Spleen (tissue), 11 donors: ENCODE results near the gene BRD3OS. TPM values are rescaled to one million over a fixed set of nuclear protein-coding genes. Genes with fewer than 3 reads are reported as not detected.

ENCODE experiments used
- DNase-seq: peaks from one replicate; pipeline ENCODE4 v3.0.0-alpha.2; 2020
- H3K27ac ChIP-seq, 8 donors: fragments of 200-600 bp; sonication (generic) in 7 of 8; 1 replicate in 4 of 8; 2 replicates in 4 of 8; pipeline versions ENCODE4 v1.5.0 to v1.8.0; 2016 to 2021; ENCODE audit warnings: inconsistent platforms in 4 of 8, mild to moderate bottlenecking in 4 of 8, moderate library complexity in 1 of 8
- H3K27me3 ChIP-seq, 7 donors: fragments of 200-600 bp; sonication (generic) in 6 of 7; replicated peaks in 1 of 7; 1 replicate in 4 of 7; 2 replicates in 3 of 7; pipeline versions ENCODE4 v1.5.0 to v1.8.0; 2016 to 2021; ENCODE audit warnings: inconsistent platforms in 3 of 7, mild to moderate bottlenecking in 1 of 7
- H3K36me3 ChIP-seq, 6 donors: fragments of 200-600 bp; sonication (generic) in 5 of 6; 1 replicate in 4 of 6; 2 replicates in 2 of 6; pipeline versions ENCODE4 v1.5.0 to v1.8.0; 2016 to 2021; ENCODE audit warnings: inconsistent platforms in 2 of 6
- H3K4me1 ChIP-seq, 6 donors: fragments of 200-600 bp; sonication (generic) in 5 of 6; 1 replicate in 3 of 6; 2 replicates in 3 of 6; pipeline versions ENCODE4 v1.5.0 to v1.8.0; 2016 to 2021; ENCODE audit warnings: inconsistent platforms in 3 of 6
- H3K4me3 ChIP-seq, 8 donors: fragments of 200-600 bp; sonication (generic) in 7 of 8; 1 replicate in 4 of 8; 2 replicates in 4 of 8; pipeline versions ENCODE4 v1.5.0 to v1.8.0; 2016 to 2021; ENCODE audit warnings: inconsistent platforms in 4 of 8, mild to moderate bottlenecking in 4 of 8, moderate library complexity in 2 of 8
- H3K9me3 ChIP-seq, 8 donors: fragments of 200-600 bp; sonication (generic) in 7 of 8; 1 replicate in 4 of 8; 2 replicates in 4 of 8; pipeline versions ENCODE4 v1.5.0 to v1.8.0; 2016 to 2021; ENCODE audit warnings: inconsistent platforms in 4 of 8
- CTCF ChIP-seq, 11 experiments: fragments of 200-600 bp in 7 of 11; fragments of 450-650 bp in 4 of 11; sonication (generic) in 4 of 11; IDR thresholded peaks in 8 of 11; conservative IDR thresholded peaks in 3 of 11; 1 replicate in 7 of 11; 2 replicates in 4 of 11; pipeline versions ENCODE4 v1.4.0 to v1.8.0; 2016 to 2021; ENCODE audit warnings: antibody characterized with exemption in 11 of 11, inconsistent platforms in 4 of 11, mild to moderate bottlenecking in 1 of 11
- POLR2A ChIP-seq, 3 donors: fragments of 450-650 bp; IDR thresholded peaks; one replicate each; pipeline ENCODE4 v1.5.1; 2017; ENCODE audit warnings: antibody characterized with exemption in 3 of 3, mild to moderate bottlenecking in 1 of 3
- POLR2AphosphoS5 ChIP-seq, 3 donors: sonication (generic); formaldehyde crosslinking; IDR thresholded peaks; one replicate each; pipeline ENCODE4 v1.5.1; 2017; ENCODE audit warnings: antibody characterized with exemption in 3 of 3
- WGBS, 5 donors: extraction: QIAGEN DNeasy Blood & Tissue Kit in 3 of 5; methylation state at CpG; one replicate each; pipeline versions ENCODE4 v1.1.5 to v1.1.7; 2013 to 2018; 5-methylcytosine and 5-hydroxymethylcytosine counted together
- intact Hi-C: fragments of 100-400 bp; cut with DNase I; formaldehyde crosslinking; loops from one replicate; pipeline ENCODE4 v1.15.0; 2023; ENCODE audit warnings: low total_unique reads
- polyA plus RNA-seq, 3 donors: library from polyadenylated mRNA; stranded (reverse); fragments of 200-250 nt; gene quantifications; one replicate each; pipeline ENCODE4 v1.2.1, GENCODE V29; 2013
- total RNA-seq, 7 donors: library from RNA; depleted of rRNA in 3 of 7; stranded (reverse); fragments of >200 nt in 3 of 7; fragmentation: NEBNext Ultra II Directional in 4 of 7; extraction: Animal tissue kit (Norgen Biotek cat#: 25700) in 4 of 7; gene quantifications; one replicate each; pipeline versions ENCODE4 v1.1.0 to v1.2.1, GENCODE V29; 2016 to 2021
- donor health status: healthy with polysubstance abuse.
- donor health status: DM: no; HTN: no; CAD: no; lungs with moderate emphysema.
- donor health status: DM: no; HTN: no; CAD: no.
- donor health status: Bipolar disorder and iron deficiency.
- donor health status: healthy.
- donor health status: DM: no; HTN: no; CAD: no.
- donor health status: DM: yes; HTN: yes; CAD: no.

BRD3OS gene
- total and polyA plus RNA-seq, 10 donors, result 6.9 to 13.2 (median 10.7) TPM

- H3K27me3 ChIP-seq, result no peaks in the 10 kb centered on the region
- no peak for TF ChIP-seq POLR2A (IDR thresholded peaks at IDR 0.05)
- TF ChIP-seq CTCF (IDR thresholded peaks at IDR 0.05 in 8 of 11, conservative IDR thresholded peaks at IDR 0.05 in 3 of 11), result no peak
- TF ChIP-seq POLR2AphosphoS5 (IDR thresholded peaks at IDR 0.05), result no peak
- peak overlapping the region in 3 of 8 donors; percentile 16 to 39 (median 26) for H3K27ac ChIP-seq
- DNase-seq, result no peak
- 85 to 94% (median 86%) methylated on average over 15 to 23 of the region's 23 CpGs for WGBS, 5 donors
- intact Hi-C loops, result no loop called here
- peaks cover 0 to 44% (median 13%) of the 10 kb centered on the region in 6 donors for H3K36me3 ChIP-seq
- peaks cover 46 to 99% (median 86%) of the 10 kb centered on the region in 6 donors for H3K4me1 ChIP-seq
- H3K9me3 ChIP-seq, result no peaks in the 10 kb centered on the region
- no peak overlapping the region for H3K4me3 ChIP-seq
Measured at GRCh38 chr9:134056483-134057306, 31.4 kb downstream of the BRD3OS start.

DNA sequence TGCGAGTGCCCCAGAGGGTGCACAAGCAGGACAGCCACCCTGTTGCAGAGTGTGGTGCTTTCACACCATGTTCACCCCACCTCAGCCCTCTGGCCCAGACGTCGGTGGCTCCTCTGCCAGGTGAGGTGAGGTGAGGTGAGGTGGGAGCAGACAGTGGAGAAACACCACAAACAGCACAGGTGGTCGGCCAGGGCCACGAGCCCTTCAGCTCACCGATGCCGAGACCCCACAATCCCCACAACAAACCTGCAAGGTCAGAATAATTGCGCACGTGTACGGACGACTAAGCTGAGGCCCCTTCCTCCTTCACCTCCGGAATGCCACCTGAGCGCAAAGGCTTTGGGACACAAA, 32.0 kb downstream of the BRD3OS start:
- H3K4me1 ChIP-seq, result peaks cover 52 to 100% (median 92%) of the 10 kb centered on the region in 6 donors

GRCh38 chr9:134057751-134058701, 32.7 kb downstream of the BRD3OS start:
- Histone ChIP-seq H3K27ac (peak overlapping the region in 5 of 8 donors; percentile 16 to 51 (median 33)), H3K9me3 (no peaks in the 10 kb centered on the region), H3K27me3 (no peaks in the 10 kb centered on the region), H3K36me3 (peaks cover 0 to 33% (median under 1%) of the 10 kb centered on the region in 6 donors), H3K4me1 (peaks cover 52 to 100% (median 93%) of the 10 kb centered on the region in 6 donors), H3K4me3 (no peak overlapping the region)
- TF ChIP-seq POLR2A (IDR thresholded peaks at IDR 0.05) (no peak), POLR2AphosphoS5 (IDR thresholded peaks at IDR 0.05) (peak in 2 of 3 donors; percentile 48 to 54)
- intact Hi-C loops, result no loop called here
- 72 to 81% (median 77%) methylated on average over 17 to 28 of the region's 28 CpGs for WGBS, 5 donors
- DNase-seq, result peak; percentile 80

More for the DNA sequence above, 32.0 kb downstream of the BRD3OS start:
- intact Hi-C loops, result no loop called here
- H3K27ac ChIP-seq, result peak overlapping the region in 4 of 8 donors; percentile 16 to 50 (median 30)
- TF ChIP-seq CTCF (IDR thresholded peaks at IDR 0.05 in 8 of 11, conservative IDR thresholded peaks at IDR 0.05 in 3 of 11) (no peak), POLR2AphosphoS5 (IDR thresholded peaks at IDR 0.05) (no peak), POLR2A (IDR thresholded peaks at IDR 0.05) (no peak)
- peaks cover 0 to 38% (median 8%) of the 10 kb centered on the region in 6 donors for H3K36me3 ChIP-seq
- H3K9me3 ChIP-seq, result no peaks in the 10 kb centered on the region
- H3K27me3 ChIP-seq, result no peaks in the 10 kb centered on the region
- 78 to 93% (median 83%) methylated on average over 12 to 13 of the region's 13 CpGs for WGBS, 5 donors
- no peak overlapping the region for H3K4me3 ChIP-seq
- DNase-seq, result peak; percentile 63

DNA sequence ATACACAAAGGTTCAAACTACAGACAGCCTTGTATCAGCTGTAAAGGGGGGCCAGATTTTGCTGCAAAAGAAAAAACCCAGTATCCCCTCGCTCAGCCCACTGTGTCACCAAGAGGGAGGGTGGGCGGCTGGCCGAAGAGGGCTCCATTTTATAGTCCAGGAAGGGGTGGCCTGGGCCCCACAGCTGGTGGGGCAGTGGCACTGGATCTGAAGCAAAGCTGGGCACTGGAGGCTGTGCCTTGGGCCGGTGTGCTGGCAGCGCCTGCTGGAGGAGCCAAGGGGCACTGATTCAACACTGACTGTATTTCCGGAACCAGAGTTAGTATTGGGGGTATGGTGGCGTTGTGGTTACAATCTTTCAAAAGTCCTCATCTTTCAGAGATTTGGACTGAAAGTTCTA, 33.4 kb downstream of the BRD3OS start:
- Histone ChIP-seq H3K4me3 (no peak overlapping the region), H3K27me3 (no peaks in the 10 kb centered on the region), H3K27ac (peak overlapping the region in 1 of 8 donors; percentile 17), H3K4me1 (peaks cover 52 to 100% (median 95%) of the 10 kb centered on the region in 6 donors), H3K9me3 (no peaks in the 10 kb centered on the region), H3K36me3 (peaks cover 0 to 33% (median 0%) of the 10 kb centered on the region in 6 donors)
- DNase-seq, result peak; percentile 68
- intact Hi-C loops, result no loop called here
- 82 to 91% (median 85%) methylated on average over 6 to 7 of the region's 7 CpGs for WGBS, 5 donors
- TF ChIP-seq CTCF (IDR thresholded peaks at IDR 0.05 in 8 of 11, conservative IDR thresholded peaks at IDR 0.05 in 3 of 11) (no peak), POLR2A (IDR thresholded peaks at IDR 0.05) (no peak), POLR2AphosphoS5 (IDR thresholded peaks at IDR 0.05) (no peak)
